ENCODE data around the gene TPRKB. TPM values are rescaled to one million over a fixed set of nuclear protein-coding genes. Genes with fewer than 3 reads are reported as not detected.

The TPRKB gene
- polyA plus RNA-seq, 1 donor (not counting 4 experiments of a cell fraction or from before 2014, with no cell fraction given), result 58.4 TPM

- no peak overlapping the region for H3K4me3 ChIP-seq (ENCODE audit: control insufficient read depth in 2 of 3, extremely low read depth in 1 of 3, insufficient read depth in 2 of 3, low read depth in 1 of 3, low read length in 3 of 3)
- no peak for TF ChIP-seq CTCF (optimal IDR thresholded peaks at IDR 0.05 in 1 of 3, IDR thresholded peaks at IDR 0.05 in 1 of 3, conservative IDR thresholded peaks at IDR 0.05 in 1 of 3; ENCODE audit: extremely low read depth in 1 of 3, insufficient read depth in 2 of 3, low read length in 3 of 3)
- H3K36me3 ChIP-seq (ENCODE audit: control insufficient read depth in 2 of 2, extremely low read depth in 1 of 2, insufficient read depth in 2 of 2, low read length in 2 of 2), result no peaks in the 10 kb centered on the region
- no peaks in the 10 kb centered on the region for H3K4me1 ChIP-seq (ENCODE audit: control insufficient read depth, extremely low read depth, insufficient read depth, low read length)
- no peak overlapping the region for H3K4me2 ChIP-seq (ENCODE audit: control insufficient read depth, extremely low read depth, insufficient read depth, low read depth, low read length)
- no peaks in the 10 kb centered on the region for H3K9me1 ChIP-seq (ENCODE audit: control insufficient read depth, extremely low read depth, insufficient read depth, low read length)
- no peak overlapping the region for H3K27ac ChIP-seq (ENCODE audit: control insufficient read depth, insufficient read depth, low read length)
- no peak overlapping the region for H3K9ac ChIP-seq (ENCODE audit: control insufficient read depth, extremely low read depth, insufficient read depth, low read length)
- no peaks in the 10 kb centered on the region for H3K79me2 ChIP-seq (ENCODE audit: control insufficient read depth, insufficient read depth, low read length)
- H3K9me3 ChIP-seq (ENCODE audit: control insufficient read depth, low read depth, low read length), result no peaks in the 10 kb centered on the region
- FAIRE-seq, result no peak
- H2AFZ ChIP-seq (ENCODE audit: control insufficient read depth, low read length), result no peak overlapping the region
- dilution Hi-C loops (cut with MboI; ENCODE audit: extremely low pct_ligation_motif_present, low sequenced_read_pairs), result no loop called here
- peaks cover under 1% of the 10 kb centered on the region for H3K27me3 ChIP-seq (ENCODE audit: control insufficient read depth, extremely low read depth, insufficient read depth, low read length)
- H4K20me1 ChIP-seq (ENCODE audit: control insufficient read depth, extremely low read depth, insufficient read depth, low read length), result no peaks in the 10 kb centered on the region
- DNase-seq (ENCODE audit: low read depth, low spot score), result no peak
Measured at GRCh38 chr2:73699437-73699836, 37.7 kb downstream of the TPRKB start.

DNA sequence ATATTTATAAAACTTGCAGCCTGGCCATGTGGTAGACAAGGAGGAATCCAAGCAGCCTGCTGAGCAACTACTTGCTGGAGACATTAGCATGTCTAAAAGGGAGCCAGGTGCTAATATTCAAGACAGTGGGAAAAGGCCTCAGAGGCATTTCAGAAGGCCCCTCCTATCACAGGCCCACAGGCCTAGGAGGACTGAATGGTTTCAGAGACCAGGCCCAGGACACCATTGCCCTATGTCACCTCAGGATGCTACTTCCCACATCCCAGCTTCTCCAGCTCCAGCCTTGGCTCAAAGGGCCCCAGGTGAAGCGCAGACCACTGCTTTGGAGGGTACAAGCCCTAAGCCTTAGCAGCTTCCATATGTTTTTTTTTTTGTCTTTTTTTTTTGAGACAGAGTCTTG is 39.0 kb downstream of the TPRKB start:
- Histone ChIP-seq H3K9me1 (ENCODE audit: control insufficient read depth, extremely low read depth, insufficient read depth, low read length) (no peaks in the 10 kb centered on the region), H2AFZ (ENCODE audit: control insufficient read depth, low read length) (no peak overlapping the region), H3K4me1 (ENCODE audit: control insufficient read depth, extremely low read depth, insufficient read depth, low read length) (no peaks in the 10 kb centered on the region), H4K20me1 (ENCODE audit: control insufficient read depth, extremely low read depth, insufficient read depth, low read length) (no peaks in the 10 kb centered on the region), H3K79me2 (ENCODE audit: control insufficient read depth, insufficient read depth, low read length) (no peaks in the 10 kb centered on the region), H3K36me3 (ENCODE audit: control insufficient read depth in 2 of 2, extremely low read depth in 1 of 2, insufficient read depth in 2 of 2, low read length in 2 of 2) (no peaks in the 10 kb centered on the region), H3K27ac (ENCODE audit: control insufficient read depth, insufficient read depth, low read length) (no peak overlapping the region), H3K27me3 (ENCODE audit: control insufficient read depth, extremely low read depth, insufficient read depth, low read length) (no peaks in the 10 kb centered on the region), H3K9ac (ENCODE audit: control insufficient read depth, extremely low read depth, insufficient read depth, low read length) (no peak overlapping the region), H3K4me3 (ENCODE audit: control insufficient read depth in 2 of 3, extremely low read depth in 1 of 3, insufficient read depth in 2 of 3, low read depth in 1 of 3, low read length in 3 of 3) (no peak overlapping the region), H3K9me3 (ENCODE audit: control insufficient read depth, low read depth, low read length) (no peaks in the 10 kb centered on the region), H3K4me2 (ENCODE audit: control insufficient read depth, extremely low read depth, insufficient read depth, low read depth, low read length) (no peak overlapping the region)
- DNase-seq (ENCODE audit: low read depth, low spot score) (no peak), FAIRE-seq (no peak)
- no peak for TF ChIP-seq CTCF (optimal IDR thresholded peaks at IDR 0.05 in 1 of 3, IDR thresholded peaks at IDR 0.05 in 1 of 3, conservative IDR thresholded peaks at IDR 0.05 in 1 of 3; ENCODE audit: extremely low read depth in 1 of 3, insufficient read depth in 2 of 3, low read length in 3 of 3)
- no peak for TF ChIP-seq EZH2 (IDR thresholded peaks at IDR 0.05; ENCODE audit: low read length)
- dilution Hi-C loops (cut with MboI; ENCODE audit: extremely low pct_ligation_motif_present, low sequenced_read_pairs), result no loop called here
